ENCODE data around the gene ZG16B.

The ZG16B gene

GRCh38 chr16:2840914-2841313 is 10.8 kb downstream of the ZG16B start:
- Histone ChIP-seq H3K36me3 (ENCODE audit: control insufficient read depth, low read length) (no peaks in the 10 kb centered on the region), H3K9me3 (ENCODE audit: control insufficient read depth, insufficient read depth, low read length) (0 out of 2 replicates have a peak, but pooled peaks cover 3% of the 10 kb centered on the region), H3K79me2 (ENCODE audit: control insufficient read depth, low read length) (no peaks in the 10 kb centered on the region), H3K27ac (ENCODE audit: low read depth, low read length) (no peak overlapping the region), H3K4me2 (ENCODE audit: low read length) (no peak overlapping the region), H4K20me1 (ENCODE audit: control insufficient read depth, insufficient read depth, low read depth, low read length) (no peaks in the 10 kb centered on the region), H3K4me3 (ENCODE audit: low read length) (no peak overlapping the region), H3F3A (ENCODE audit: control insufficient read depth, insufficient read depth) (peaks cover 24% of the 10 kb centered on the region), H3K9me2 (replicated peaks; ENCODE audit: control insufficient read depth, low read length) (no peaks in the 10 kb centered on the region), H3K27me3 (ENCODE audit: control insufficient read depth, low read length) (no peaks in the 10 kb centered on the region), H3K4me1 (ENCODE audit: control insufficient read depth, low read length) (peaks cover 23% of the 10 kb centered on the region)
- no peak for TF ChIP-seq EZH2phosphoT487 (IDR thresholded peaks at IDR 0.05; ENCODE audit: borderline replicate concordance, low read length)
- no peak for TF ChIP-seq CTCF (IDR thresholded peaks at IDR 0.05; ENCODE audit: low read depth, low read length, poor library complexity, severe bottlenecking)

DNA sequence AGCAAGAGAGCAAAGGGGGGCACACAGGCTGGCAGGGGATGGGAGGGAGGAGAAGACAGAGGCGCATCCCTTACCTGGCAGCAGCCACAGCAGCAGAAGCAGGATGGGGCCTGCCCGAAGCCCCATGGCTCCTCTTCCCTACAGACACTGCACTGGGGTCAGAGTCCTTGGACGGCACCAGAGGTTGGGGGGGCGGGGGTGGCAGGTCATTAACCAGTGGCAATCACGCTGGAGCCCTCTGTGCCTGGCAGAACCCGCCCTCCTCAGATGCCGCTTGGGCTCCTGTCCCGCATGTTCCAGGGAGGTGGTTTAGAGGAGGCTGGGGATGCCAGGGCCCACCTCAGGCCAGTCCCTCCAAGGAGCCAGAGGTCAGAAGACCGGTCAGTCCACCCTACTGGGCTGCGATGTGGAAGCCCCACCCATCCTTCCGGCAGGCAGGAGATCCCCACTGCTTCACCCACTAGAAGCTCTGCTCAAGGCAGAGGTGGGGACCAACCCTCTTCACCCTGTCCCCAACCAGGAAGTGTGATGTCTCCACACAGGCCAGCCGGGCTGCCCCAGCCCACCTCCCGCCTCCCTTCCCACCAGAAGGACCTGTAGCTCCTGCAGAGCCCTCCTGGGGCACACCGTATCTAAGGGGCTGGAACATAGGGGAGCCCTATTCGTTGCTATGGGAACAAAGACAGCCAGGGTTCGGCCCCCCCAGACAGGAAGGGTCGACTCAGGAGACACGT is 11.7 kb downstream of the ZG16B start:
- no peak overlapping the region for H3K27ac ChIP-seq (ENCODE audit: low read depth, low read length)
- H3F3A ChIP-seq (ENCODE audit: control insufficient read depth, insufficient read depth): peaks cover 24% of the 10 kb centered on the region
- H4K20me1 ChIP-seq (ENCODE audit: control insufficient read depth, insufficient read depth, low read depth, low read length): no peaks in the 10 kb centered on the region
- H3K9me3 ChIP-seq (ENCODE audit: control insufficient read depth, insufficient read depth, low read length): 0 out of 2 replicates have a peak, but pooled peaks cover 3% of the 10 kb centered on the region
- peak overlapping the region; percentile 64 for H3K4me3 ChIP-seq (ENCODE audit: low read length)
- H3K9me2 ChIP-seq (replicated peaks; ENCODE audit: control insufficient read depth, low read length): no peaks in the 10 kb centered on the region
- TF ChIP-seq CTCF (IDR thresholded peaks at IDR 0.05; ENCODE audit: low read depth, low read length, poor library complexity, severe bottlenecking) (no peak), EZH2phosphoT487 (IDR thresholded peaks at IDR 0.05; ENCODE audit: borderline replicate concordance, low read length) (no peak)
- no peaks in the 10 kb centered on the region for H3K27me3 ChIP-seq (ENCODE audit: control insufficient read depth, low read length)
- no peaks in the 10 kb centered on the region for H3K36me3 ChIP-seq (ENCODE audit: control insufficient read depth, low read length)
- peak overlapping the region; percentile 56 for H3K4me2 ChIP-seq (ENCODE audit: low read length)
- peaks cover 23% of the 10 kb centered on the region for H3K4me1 ChIP-seq (ENCODE audit: control insufficient read depth, low read length)
- H3K79me2 ChIP-seq (ENCODE audit: control insufficient read depth, low read length): no peaks in the 10 kb centered on the region

GRCh38 chr16:2842340-2843000 is 12.4 kb downstream of the ZG16B start:
- Histone ChIP-seq H3K27ac (ENCODE audit: low read depth, low read length) (no peak overlapping the region), H3K4me3 (ENCODE audit: low read length) (peak overlapping the region; percentile 64), H3K79me2 (ENCODE audit: control insufficient read depth, low read length) (no peaks in the 10 kb centered on the region), H3K27me3 (ENCODE audit: control insufficient read depth, low read length) (no peaks in the 10 kb centered on the region), H3K4me1 (ENCODE audit: control insufficient read depth, low read length) (peaks cover 23% of the 10 kb centered on the region), H3K36me3 (ENCODE audit: control insufficient read depth, low read length) (no peaks in the 10 kb centered on the region), H3K4me2 (ENCODE audit: low read length) (peak overlapping the region; percentile 56), H4K20me1 (ENCODE audit: control insufficient read depth, insufficient read depth, low read depth, low read length) (no peaks in the 10 kb centered on the region), H3K9me2 (replicated peaks; ENCODE audit: control insufficient read depth, low read length) (no peaks in the 10 kb centered on the region), H3K9me3 (ENCODE audit: control insufficient read depth, insufficient read depth, low read length) (0 out of 2 replicates have a peak, but pooled peaks cover 3% of the 10 kb centered on the region), H3F3A (ENCODE audit: control insufficient read depth, insufficient read depth) (peaks cover 24% of the 10 kb centered on the region)
- TF ChIP-seq CTCF (IDR thresholded peaks at IDR 0.05; ENCODE audit: low read depth, low read length, poor library complexity, severe bottlenecking): peak; percentile 97
- TF ChIP-seq EZH2phosphoT487 (IDR thresholded peaks at IDR 0.05; ENCODE audit: borderline replicate concordance, low read length): no peak
